ENCODE results near the gene CDHR5. TPM values are rescaled to one million over a fixed set of nuclear protein-coding genes. Genes with fewer than 3 reads are reported as not detected.
A peak's percentile ranks its signal among the peaks of the same experiment; 100 is the strongest.

Gene CDHR5
- total and polyA plus RNA-seq, 3 donors from 2014 or later: 0.12 to 2.3 (median 0.63) TPM

DNA sequence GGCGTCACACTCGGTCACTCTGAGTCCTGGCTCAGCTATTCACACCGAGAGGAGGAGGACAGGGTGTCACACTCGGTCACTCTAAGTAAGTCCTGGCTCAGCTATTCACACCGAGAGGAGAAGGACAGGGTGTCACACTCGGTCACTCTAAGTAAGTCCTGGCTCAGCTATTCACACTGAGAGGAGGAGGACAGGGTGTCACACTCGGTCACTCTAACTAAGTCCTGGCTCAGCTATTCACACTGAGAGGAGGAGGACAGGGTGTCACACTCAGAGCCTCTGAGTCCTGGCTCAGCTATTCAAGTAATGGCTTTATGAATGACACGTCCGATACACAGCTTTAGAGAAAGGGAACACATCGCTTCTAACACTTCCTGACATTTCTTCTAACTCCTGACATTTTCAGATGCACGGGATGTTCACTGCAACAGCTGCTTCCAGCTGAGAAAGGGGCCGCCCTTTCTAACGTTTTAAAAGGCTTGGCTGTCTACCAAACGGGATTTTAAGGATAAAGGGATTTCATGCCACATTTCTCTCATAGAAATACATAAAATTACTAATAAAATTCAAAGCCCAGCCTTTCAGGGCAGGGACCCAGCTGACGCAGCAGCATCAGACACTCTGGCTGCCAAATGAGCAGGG is 40.4 kb upstream of the CDHR5 start:
- DNase-seq: peak; percentile 39
- peaks cover 15% of the 10 kb centered on the region for H3K4me1 ChIP-seq
- H3K4me3 ChIP-seq: no peak overlapping the region
- intact Hi-C loops (cut with DNase I; ENCODE audit: low total_unique reads): no loop called here
- 43 to 64% methylated on average over 9 to 15 of the region's 15 CpGs for WGBS, 2 donors
- no peaks in the 10 kb centered on the region for H3K27me3 ChIP-seq
- no peaks in the 10 kb centered on the region for H3K36me3 ChIP-seq (ENCODE audit: low read depth, missing control alignments)
- peak overlapping the region; percentile 51 to 76 for H3K27ac ChIP-seq
- H3K9me3 ChIP-seq: no peaks in the 10 kb centered on the region
- TF ChIP-seq POLR2A (IDR thresholded peaks at IDR 0.05): no peak
- TF ChIP-seq, protein P1, sequence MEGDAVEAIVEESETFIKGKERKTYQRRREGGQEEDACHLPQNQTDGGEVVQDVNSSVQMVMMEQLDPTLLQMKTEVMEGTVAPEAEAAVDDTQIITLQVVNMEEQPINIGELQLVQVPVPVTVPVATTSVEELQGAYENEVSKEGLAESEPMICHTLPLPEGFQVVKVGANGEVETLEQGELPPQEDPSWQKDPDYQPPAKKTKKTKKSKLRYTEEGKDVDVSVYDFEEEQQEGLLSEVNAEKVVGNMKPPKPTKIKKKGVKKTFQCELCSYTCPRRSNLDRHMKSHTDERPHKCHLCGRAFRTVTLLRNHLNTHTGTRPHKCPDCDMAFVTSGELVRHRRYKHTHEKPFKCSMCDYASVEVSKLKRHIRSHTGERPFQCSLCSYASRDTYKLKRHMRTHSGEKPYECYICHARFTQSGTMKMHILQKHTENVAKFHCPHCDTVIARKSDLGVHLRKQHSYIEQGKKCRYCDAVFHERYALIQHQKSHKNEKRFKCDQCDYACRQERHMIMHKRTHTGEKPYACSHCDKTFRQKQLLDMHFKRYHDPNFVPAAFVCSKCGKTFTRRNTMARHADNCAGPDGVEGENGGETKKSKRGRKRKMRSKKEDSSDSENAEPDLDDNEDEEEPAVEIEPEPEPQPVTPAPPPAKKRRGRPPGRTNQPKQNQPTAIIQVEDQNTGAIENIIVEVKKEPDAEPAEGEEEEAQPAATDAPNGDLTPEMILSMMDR (IDR thresholded peaks at IDR 0.05): no peak

DNA sequence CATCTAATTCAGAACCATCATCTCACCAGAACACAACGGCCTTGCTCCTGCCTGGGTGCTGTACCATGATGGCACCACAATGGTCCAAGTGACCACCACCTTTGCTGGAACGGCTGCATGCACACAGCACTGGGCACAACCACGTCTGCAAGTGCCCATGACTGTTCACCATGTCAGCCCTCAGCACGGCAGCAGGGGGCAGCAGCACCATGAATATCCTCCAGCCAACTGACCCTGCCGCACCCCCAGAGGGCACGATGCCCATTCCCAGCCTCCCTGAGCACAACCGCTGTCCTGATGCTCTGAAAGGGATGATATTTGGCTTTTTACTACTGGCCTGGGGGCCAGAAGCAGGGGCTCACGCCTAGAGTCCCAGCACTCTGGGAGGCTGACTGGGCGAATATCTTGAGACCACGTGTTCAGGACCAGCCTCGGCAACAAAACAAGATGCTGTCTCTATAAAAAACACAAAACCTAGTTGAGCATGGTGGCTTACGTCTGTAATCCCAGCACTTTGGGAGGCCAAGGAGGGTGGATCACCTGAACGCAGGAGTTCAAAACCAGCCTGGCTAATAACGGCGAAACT is 38.0 kb upstream of the CDHR5 start:
- Histone ChIP-seq H3K27ac (no peak overlapping the region), H3K9me3 (no peaks in the 10 kb centered on the region), H3K4me3 (no peak overlapping the region), H3K36me3 (ENCODE audit: low read depth, missing control alignments) (no peaks in the 10 kb centered on the region), H3K4me1 (peaks cover 15% of the 10 kb centered on the region), H3K27me3 (no peaks in the 10 kb centered on the region)
- intact Hi-C loops (cut with DNase I; ENCODE audit: low total_unique reads): no loop called here
- DNase-seq: peak; percentile 82
- 60 to 91% methylated on average over 5 to 15 of the region's 15 CpGs for WGBS, 2 donors
- TF ChIP-seq, protein P1 (IDR thresholded peaks at IDR 0.05): peak; percentile 66 to 82 (median 75)
- no peak for TF ChIP-seq POLR2A (IDR thresholded peaks at IDR 0.05)

DNA sequence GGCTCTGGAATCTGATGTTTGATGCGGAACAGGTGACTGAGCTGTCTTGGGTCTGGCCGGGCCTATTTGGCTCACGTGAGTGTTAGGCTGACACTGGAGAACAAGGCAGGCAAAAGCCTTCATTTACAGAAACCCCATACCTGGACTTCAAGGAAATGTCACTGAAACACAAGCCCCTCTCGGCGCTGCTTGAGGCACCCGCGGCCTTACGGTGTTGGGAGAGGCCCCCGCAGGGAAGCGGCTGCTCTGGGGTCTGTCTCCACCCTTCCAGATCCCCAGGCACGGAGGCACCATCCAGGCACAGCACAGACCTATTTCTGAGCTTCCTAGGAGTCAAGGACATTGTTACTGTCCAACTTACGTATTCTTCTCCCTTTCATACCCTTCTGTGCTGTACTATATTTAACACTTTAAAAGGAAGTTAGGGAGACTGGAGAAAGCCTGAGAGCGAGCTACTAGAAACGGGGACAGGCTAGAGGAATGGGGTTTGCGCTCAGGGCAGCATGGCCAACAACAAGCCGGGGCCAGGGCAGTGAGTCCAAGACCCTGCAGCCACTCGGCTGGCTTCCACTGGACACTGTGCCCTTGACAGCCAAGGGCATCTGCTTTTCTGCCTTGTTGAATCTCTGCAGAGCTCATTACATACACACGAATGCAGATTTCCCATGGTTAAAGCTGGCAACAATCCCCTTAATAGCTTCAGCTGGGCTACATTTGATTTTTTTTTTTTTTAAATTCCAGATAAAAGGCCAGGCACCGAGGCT is 36.1 kb upstream of the CDHR5 start:
- H3K36me3 ChIP-seq (ENCODE audit: low read depth, missing control alignments): no peaks in the 10 kb centered on the region
- TF ChIP-seq, protein P1 (IDR thresholded peaks at IDR 0.05): no peak
- TF ChIP-seq POLR2A (IDR thresholded peaks at IDR 0.05): no peak
- no peaks in the 10 kb centered on the region for H3K27me3 ChIP-seq
- 72 to 82% methylated on average over 19 of the region's 19 CpGs for WGBS, 2 donors
- H3K27ac ChIP-seq: no peak overlapping the region
- H3K4me1 ChIP-seq: peaks cover 10% of the 10 kb centered on the region
- intact Hi-C loops (cut with DNase I; ENCODE audit: low total_unique reads): no loop called here
- no peak for DNase-seq
- no peak overlapping the region for H3K4me3 ChIP-seq
- H3K9me3 ChIP-seq: no peaks in the 10 kb centered on the region

DNA sequence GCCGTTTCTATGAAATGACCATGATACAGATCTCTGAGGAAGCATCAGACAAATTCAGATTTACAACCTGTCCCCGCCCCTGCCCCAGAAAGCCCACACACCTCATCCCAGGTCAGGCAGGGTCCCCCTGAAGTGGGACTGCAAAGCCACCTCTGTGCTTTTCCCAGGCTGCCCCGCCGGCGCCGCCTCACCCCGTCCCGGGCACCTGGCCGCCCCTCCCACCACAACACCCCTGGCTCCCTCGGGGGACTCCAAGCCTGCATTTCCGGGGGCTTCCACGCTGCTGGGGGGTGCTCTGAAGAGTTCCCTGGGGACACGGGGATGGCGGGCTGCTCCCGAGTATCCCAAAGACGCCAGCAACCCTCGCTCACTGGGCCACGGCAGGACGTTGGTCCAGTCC is 35.5 kb upstream of the CDHR5 start:
- Histone ChIP-seq H3K4me1 (peaks cover 5% of the 10 kb centered on the region), H3K27me3 (no peaks in the 10 kb centered on the region), H3K36me3 (ENCODE audit: low read depth, missing control alignments) (no peaks in the 10 kb centered on the region), H3K9me3 (no peaks in the 10 kb centered on the region), H3K4me3 (no peak overlapping the region), H3K27ac (no peak overlapping the region)
- no peak for DNase-seq
- no peak for TF ChIP-seq POLR2A (IDR thresholded peaks at IDR 0.05)
- TF ChIP-seq, protein P1 (IDR thresholded peaks at IDR 0.05): no peak
- intact Hi-C loops (cut with DNase I; ENCODE audit: low total_unique reads): no loop called here
- 92 to 95% methylated on average over 9 to 19 of the region's 19 CpGs for WGBS, 2 donors

Measured in testis (tissue), 3 donors.